Measurements from ENCODE around the gene TAS2R30.

TAS2R30 gene

GRCh38 chr12:11150832-11151231, 16.4 kb upstream of the TAS2R30 start (continued):
- no peak for TF ChIP-seq ZSCAN23 (tag by site-specific recombination; IDR thresholded peaks at IDR 0.05)
- no peak for TF ChIP-seq ZNF426 (tag by site-specific recombination; IDR thresholded peaks at IDR 0.05)

- Histone ChIP-seq H3K36me3 (ENCODE audit: control insufficient read depth in 2 of 2, insufficient read depth in 1 of 2, low read length in 2 of 2) (peaks cover 0 to 3% of the 10 kb centered on the region in 2 experiments; a peak in 2 of 3 replicates), H3K27ac (ENCODE audit: extremely low read depth, low read depth, low read length) (no peak overlapping the region), H3K4me3 (ENCODE audit: low read depth, low read length) (no peak overlapping the region), H3K4me1 (ENCODE audit: control insufficient read depth, insufficient read depth, low read length) (no peaks in the 10 kb centered on the region), H3K9me3 (ENCODE audit: control insufficient read depth, insufficient read depth, low read depth, low read length) (no peaks in the 10 kb centered on the region)
- ChIA-PET CTCF (no interaction called here), POLR2A (no interaction called here)
- TF ChIP-seq, protein P1, sequence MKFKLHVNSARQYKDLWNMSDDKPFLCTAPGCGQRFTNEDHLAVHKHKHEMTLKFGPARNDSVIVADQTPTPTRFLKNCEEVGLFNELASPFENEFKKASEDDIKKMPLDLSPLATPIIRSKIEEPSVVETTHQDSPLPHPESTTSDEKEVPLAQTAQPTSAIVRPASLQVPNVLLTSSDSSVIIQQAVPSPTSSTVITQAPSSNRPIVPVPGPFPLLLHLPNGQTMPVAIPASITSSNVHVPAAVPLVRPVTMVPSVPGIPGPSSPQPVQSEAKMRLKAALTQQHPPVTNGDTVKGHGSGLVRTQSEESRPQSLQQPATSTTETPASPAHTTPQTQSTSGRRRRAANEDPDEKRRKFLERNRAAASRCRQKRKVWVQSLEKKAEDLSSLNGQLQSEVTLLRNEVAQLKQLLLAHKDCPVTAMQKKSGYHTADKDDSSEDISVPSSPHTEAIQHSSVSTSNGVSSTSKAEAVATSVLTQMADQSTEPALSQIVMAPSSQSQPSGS (tag by site-specific recombination; IDR thresholded peaks at IDR 0.05; ENCODE audit: low read depth) = peak; percentile 65
- TF ChIP-seq ZSCAN4 (tag by site-specific recombination; IDR thresholded peaks at IDR 0.05) (no peak), SCRT2 (tag by site-specific recombination; IDR thresholded peaks at IDR 0.05) (peak; percentile 68)
These were observed 13.0 kb upstream of the TAS2R30 start for GRCh38 chr12:11147420-11147819.

- Histone ChIP-seq H3K27ac (ENCODE audit: extremely low read depth, low read depth, low read length) (no peak overlapping the region), H3K9me3 (ENCODE audit: control insufficient read depth, insufficient read depth, low read depth, low read length) (no peaks in the 10 kb centered on the region), H3K36me3 (ENCODE audit: control insufficient read depth in 2 of 2, insufficient read depth in 1 of 2, low read length in 2 of 2) (no peaks in the 10 kb centered on the region; a peak in 1 of 3 replicates), H3K4me1 (ENCODE audit: control insufficient read depth, insufficient read depth, low read length) (no peaks in the 10 kb centered on the region), H3K4me3 (ENCODE audit: low read depth, low read length) (no peak overlapping the region)
- CTCF ChIA-PET = no interaction called here
- TF ChIP-seq GLI2 (tag by site-specific recombination; IDR thresholded peaks at IDR 0.05; ENCODE audit: borderline replicate concordance, low read depth) (no peak), ZNF747 (tag by site-specific recombination; IDR thresholded peaks at IDR 0.05) (no peak), WT1 (tag by site-specific recombination; IDR thresholded peaks at IDR 0.05) (no peak), YY2 (tag by site-specific recombination; IDR thresholded peaks at IDR 0.05) (no peak), ZBTB1 (tag by site-specific recombination; IDR thresholded peaks at IDR 0.05) (no peak), ZNF366 (tag by site-specific recombination; conservative IDR thresholded peaks at IDR 0.05) (no peak), ZNF596 (tag by site-specific recombination; IDR thresholded peaks at IDR 0.05) (no peak), ELK4 (IDR thresholded peaks at IDR 0.05; ENCODE audit: borderline replicate concordance, low read depth, low read length) (no peak)
- POLR2A ChIA-PET = no interaction called here
These were observed 9.9 kb upstream of the TAS2R30 start for GRCh38 chr12:11144297-11144696.

- ChIA-PET POLR2A (no interaction called here), CTCF (no interaction called here)
- Histone ChIP-seq H3K4me1 (ENCODE audit: control insufficient read depth, insufficient read depth, low read length) (no peaks in the 10 kb centered on the region), H3K9me3 (ENCODE audit: control insufficient read depth, insufficient read depth, low read depth, low read length) (no peaks in the 10 kb centered on the region), H3K27ac (ENCODE audit: extremely low read depth, low read depth, low read length) (no peak overlapping the region), H3K36me3 (ENCODE audit: control insufficient read depth in 2 of 2, insufficient read depth in 1 of 2, low read length in 2 of 2) (no peaks in the 10 kb centered on the region; a peak in 1 of 3 replicates), H3K4me3 (ENCODE audit: low read depth, low read length) (no peak overlapping the region)
- no peak for TF ChIP-seq ZNF148 (tag by site-specific recombination; IDR thresholded peaks at IDR 0.05; ENCODE audit: borderline replicate concordance)
- no peak for TF ChIP-seq ZNF785 (tag by site-specific recombination; IDR thresholded peaks at IDR 0.05)
- TF ChIP-seq ZNF350 (tag by site-specific recombination; IDR thresholded peaks at IDR 0.05) = no peak
- TF ChIP-seq, protein P2, sequence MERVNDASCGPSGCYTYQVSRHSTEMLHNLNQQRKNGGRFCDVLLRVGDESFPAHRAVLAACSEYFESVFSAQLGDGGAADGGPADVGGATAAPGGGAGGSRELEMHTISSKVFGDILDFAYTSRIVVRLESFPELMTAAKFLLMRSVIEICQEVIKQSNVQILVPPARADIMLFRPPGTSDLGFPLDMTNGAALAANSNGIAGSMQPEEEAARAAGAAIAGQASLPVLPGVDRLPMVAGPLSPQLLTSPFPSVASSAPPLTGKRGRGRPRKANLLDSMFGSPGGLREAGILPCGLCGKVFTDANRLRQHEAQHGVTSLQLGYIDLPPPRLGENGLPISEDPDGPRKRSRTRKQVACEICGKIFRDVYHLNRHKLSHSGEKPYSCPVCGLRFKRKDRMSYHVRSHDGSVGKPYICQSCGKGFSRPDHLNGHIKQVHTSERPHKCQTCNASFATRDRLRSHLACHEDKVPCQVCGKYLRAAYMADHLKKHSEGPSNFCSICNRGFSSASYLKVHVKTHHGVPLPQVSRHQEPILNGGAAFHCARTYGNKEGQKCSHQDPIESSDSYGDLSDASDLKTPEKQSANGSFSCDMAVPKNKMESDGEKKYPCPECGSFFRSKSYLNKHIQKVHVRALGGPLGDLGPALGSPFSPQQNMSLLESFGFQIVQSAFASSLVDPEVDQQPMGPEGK (tag by site-specific recombination; IDR thresholded peaks at IDR 0.05) = no peak
- TF ChIP-seq ZNF426 (tag by site-specific recombination; IDR thresholded peaks at IDR 0.05) = no peak
- no peak for TF ChIP-seq TCF7L2 (IDR thresholded peaks at IDR 0.05; ENCODE audit: borderline replicate concordance, low read depth, low read length)
- TF ChIP-seq, protein P3, sequence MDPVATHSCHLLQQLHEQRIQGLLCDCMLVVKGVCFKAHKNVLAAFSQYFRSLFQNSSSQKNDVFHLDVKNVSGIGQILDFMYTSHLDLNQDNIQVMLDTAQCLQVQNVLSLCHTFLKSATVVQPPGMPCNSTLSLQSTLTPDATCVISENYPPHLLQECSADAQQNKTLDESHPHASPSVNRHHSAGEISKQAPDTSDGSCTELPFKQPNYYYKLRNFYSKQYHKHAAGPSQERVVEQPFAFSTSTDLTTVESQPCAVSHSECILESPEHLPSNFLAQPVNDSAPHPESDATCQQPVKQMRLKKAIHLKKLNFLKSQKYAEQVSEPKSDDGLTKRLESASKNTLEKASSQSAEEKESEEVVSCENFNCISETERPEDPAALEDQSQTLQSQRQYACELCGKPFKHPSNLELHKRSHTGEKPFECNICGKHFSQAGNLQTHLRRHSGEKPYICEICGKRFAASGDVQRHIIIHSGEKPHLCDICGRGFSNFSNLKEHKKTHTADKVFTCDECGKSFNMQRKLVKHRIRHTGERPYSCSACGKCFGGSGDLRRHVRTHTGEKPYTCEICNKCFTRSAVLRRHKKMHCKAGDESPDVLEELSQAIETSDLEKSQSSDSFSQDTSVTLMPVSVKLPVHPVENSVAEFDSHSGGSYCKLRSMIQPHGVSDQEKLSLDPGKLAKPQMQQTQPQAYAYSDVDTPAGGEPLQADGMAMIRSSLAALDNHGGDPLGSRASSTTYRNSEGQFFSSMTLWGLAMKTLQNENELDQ (tag by site-specific recombination; IDR thresholded peaks at IDR 0.05; ENCODE audit: low read depth) = no peak
- TF ChIP-seq ZNF621 (tag by site-specific recombination; IDR thresholded peaks at IDR 0.05) = no peak
These were observed 8.9 kb upstream of the TAS2R30 start for GRCh38 chr12:11143352-11143751.

All from HEK293 (cell line).